Subcutaneous abdominal adipose tissue (tissue), 5 donors: ENCODE results near the gene GAS6.

Source experiments
- H3K27ac ChIP-seq: one replicate; pipeline ENCODE4 v1.7.0; 2013; ENCODE audit warnings: low read depth, mild to moderate bottlenecking, inconsistent platforms, low read length, moderate library complexity
- H3K27me3 ChIP-seq, 5 donors: one replicate each; pipeline ENCODE4 v1.7.0; 2013; ENCODE audit warnings: low read length in 5 of 5, inconsistent platforms in 1 of 5; ENCODE audit not compliant: control insufficient read depth in 5 of 5, insufficient read depth in 4 of 5
- H3K36me3 ChIP-seq, 5 donors: one replicate each; pipeline ENCODE4 v1.7.0; 2013; ENCODE audit warnings: low read length in 5 of 5; ENCODE audit not compliant: control insufficient read depth in 5 of 5, insufficient read depth in 5 of 5
- H3K4me1 ChIP-seq, 5 donors: one replicate each; pipeline ENCODE4 v1.7.0; 2013; ENCODE audit warnings: low read length in 5 of 5, mild to moderate bottlenecking in 3 of 5, moderate library complexity in 1 of 5; ENCODE audit not compliant: control insufficient read depth in 5 of 5, insufficient read depth in 5 of 5
- H3K4me3 ChIP-seq, 5 donors: one replicate each; pipeline ENCODE4 v1.7.0; 2013; ENCODE audit warnings: low read length in 5 of 5, low read depth in 1 of 5
- H3K9ac ChIP-seq, 5 donors: one replicate each; pipeline ENCODE4 v1.7.0; 2013; ENCODE audit warnings: low read length in 5 of 5, mild to moderate bottlenecking in 4 of 5, moderate library complexity in 3 of 5
- H3K9me3 ChIP-seq, 5 donors: one replicate each; pipeline ENCODE4 v1.7.0; 2013; ENCODE audit warnings: low read length in 5 of 5; ENCODE audit not compliant: control insufficient read depth in 5 of 5
- donor health status: healthy.
- donor health status: healthy.
- donor health status: healthy.
- donor health status: healthy.
- donor health status: healthy.

The GAS6 gene

GRCh38 chr13:113848020-113848419 lies 15.9 kb downstream of the GAS6 start:
- Histone ChIP-seq H3K9me3 (no peaks in the 10 kb centered on the region), H3K36me3 (peaks cover 0 to 44% (median 13%) of the 10 kb centered on the region in 5 donors), H3K27me3 (no peaks in the 10 kb centered on the region), H3K9ac (no peak overlapping the region), H3K27ac (no peak overlapping the region), H3K4me3 (no peak overlapping the region), H3K4me1 (peaks cover 4 to 36% (median 8%) of the 10 kb centered on the region in 5 donors)

GRCh38 chr13:113846636-113847318 lies 17.1 kb downstream of the GAS6 start:
- H3K36me3 ChIP-seq = peaks cover 0 to 48% (median 13%) of the 10 kb centered on the region in 5 donors
- H3K27me3 ChIP-seq = no peaks in the 10 kb centered on the region
- H3K9ac ChIP-seq = no peak overlapping the region
- H3K4me3 ChIP-seq = no peak overlapping the region
- no peaks in the 10 kb centered on the region for H3K9me3 ChIP-seq
- peaks cover 0 to 27% (median 3%) of the 10 kb centered on the region in 5 donors for H3K4me1 ChIP-seq
- H3K27ac ChIP-seq = no peak overlapping the region

GRCh38 chr13:113845723-113846635 lies 17.9 kb downstream of the GAS6 start:
- Histone ChIP-seq H3K36me3 (peaks cover 0 to 48% (median 13%) of the 10 kb centered on the region in 5 donors), H3K9ac (no peak overlapping the region), H3K27me3 (peaks cover 0 to 4% (median 0%) of the 10 kb centered on the region in 5 donors), H3K27ac (no peak overlapping the region), H3K9me3 (no peaks in the 10 kb centered on the region), H3K4me1 (peaks cover 0 to 31% (median 3%) of the 10 kb centered on the region in 5 donors), H3K4me3 (no peak overlapping the region)

- peaks cover 3 to 38% (median 9%) of the 10 kb centered on the region in 5 donors for H3K4me1 ChIP-seq
- H3K9me3 ChIP-seq = no peaks in the 10 kb centered on the region
- no peak overlapping the region for H3K27ac ChIP-seq
- H3K27me3 ChIP-seq = peaks cover 0 to 4% (median 0%) of the 10 kb centered on the region in 5 donors
- H3K4me3 ChIP-seq = no peak overlapping the region
- H3K36me3 ChIP-seq = peaks cover 0 to 44% (median 13%) of the 10 kb centered on the region in 5 donors
- H3K9ac ChIP-seq = no peak overlapping the region
These were observed 18.8 kb downstream of the GAS6 start for GRCh38 chr13:113845055-113845454.

- H3K9ac ChIP-seq = no peak overlapping the region
- H3K36me3 ChIP-seq = peaks cover 0 to 49% (median 17%) of the 10 kb centered on the region in 5 donors
- H3K4me1 ChIP-seq = peaks cover 0 to 46% (median 19%) of the 10 kb centered on the region in 5 donors
- no peaks in the 10 kb centered on the region for H3K9me3 ChIP-seq
- H3K27me3 ChIP-seq = peaks cover 0 to 6% (median 2%) of the 10 kb centered on the region in 5 donors
- no peak overlapping the region for H3K27ac ChIP-seq
- H3K4me3 ChIP-seq = no peak overlapping the region
These were observed 19.9 kb downstream of the GAS6 start for GRCh38 chr13:113843864-113844556.

GRCh38 chr13:113843063-113843654 lies 20.7 kb downstream of the GAS6 start:
- H3K9me3 ChIP-seq = no peaks in the 10 kb centered on the region
- no peak overlapping the region for H3K9ac ChIP-seq
- peaks cover 0 to 10% (median 4%) of the 10 kb centered on the region in 5 donors for H3K27me3 ChIP-seq
- H3K4me3 ChIP-seq = no peak overlapping the region
- H3K36me3 ChIP-seq = peaks cover 0 to 51% (median 17%) of the 10 kb centered on the region in 5 donors
- H3K27ac ChIP-seq = no peak overlapping the region
- H3K4me1 ChIP-seq = peaks cover 0 to 49% (median 27%) of the 10 kb centered on the region in 5 donors

GRCh38 chr13:113842336-113843062 lies 21.4 kb downstream of the GAS6 start:
- Histone ChIP-seq H3K4me3 (no peak overlapping the region), H3K9ac (no peak overlapping the region), H3K27me3 (peaks cover 0 to 10% (median 4%) of the 10 kb centered on the region in 5 donors), H3K27ac (no peak overlapping the region), H3K4me1 (peaks cover 3 to 51% (median 34%) of the 10 kb centered on the region in 5 donors), H3K9me3 (no peaks in the 10 kb centered on the region), H3K36me3 (peaks cover 0 to 56% (median 17%) of the 10 kb centered on the region in 5 donors)

GRCh38 chr13:113841353-113841650 lies 22.6 kb downstream of the GAS6 start:
- Histone ChIP-seq H3K27ac (no peak overlapping the region), H3K4me3 (no peak overlapping the region), H3K36me3 (peaks cover 0 to 47% (median 9%) of the 10 kb centered on the region in 5 donors), H3K4me1 (peaks cover 6 to 59% (median 41%) of the 10 kb centered on the region in 5 donors), H3K27me3 (peaks cover 0 to 10% (median 4%) of the 10 kb centered on the region in 5 donors), H3K9me3 (no peaks in the 10 kb centered on the region), H3K9ac (no peak overlapping the region)
